HG02970 (cell line): ENCODE data around the gene TESK2.
"Not testable (repeated sequence)": the region's sequence is repeated elsewhere in the genome, so short reads cannot be mapped to it uniquely, and the experiment has no call there.

ENCODE experiments used
- ATAC-seq: cut with Tn5 transposase; IDR thresholded peaks from one replicate; pipeline ENCODE4 v1.9.1; 2021; ENCODE audit warnings: mild to moderate bottlenecking, moderate library complexity, moderate number of reproducible peaks; ENCODE audit not compliant: unreplicated experiment, low FRiP score

The TESK2 gene

DNA sequence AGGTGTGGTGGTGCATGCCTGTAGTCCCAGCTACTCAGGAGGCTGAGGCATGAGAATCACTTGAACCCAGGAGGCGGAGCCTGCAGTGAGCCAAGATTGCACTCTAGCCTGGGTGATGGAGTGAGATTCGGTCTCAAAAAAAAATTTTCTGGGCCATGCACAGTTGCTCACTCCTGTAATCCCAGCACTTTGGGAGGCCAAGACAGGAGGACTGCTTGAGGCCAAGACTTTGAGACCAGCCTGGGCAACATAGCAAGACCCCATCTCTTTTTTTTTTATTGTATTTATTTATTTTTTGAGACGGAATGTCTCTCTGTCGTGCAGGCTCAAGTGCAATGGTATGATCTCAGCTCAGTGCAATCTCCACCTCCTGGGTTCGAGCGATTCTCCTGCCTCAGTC is 16.8 kb downstream of the TESK2 start:
- ATAC-seq: not testable (repeated sequence)

DNA sequence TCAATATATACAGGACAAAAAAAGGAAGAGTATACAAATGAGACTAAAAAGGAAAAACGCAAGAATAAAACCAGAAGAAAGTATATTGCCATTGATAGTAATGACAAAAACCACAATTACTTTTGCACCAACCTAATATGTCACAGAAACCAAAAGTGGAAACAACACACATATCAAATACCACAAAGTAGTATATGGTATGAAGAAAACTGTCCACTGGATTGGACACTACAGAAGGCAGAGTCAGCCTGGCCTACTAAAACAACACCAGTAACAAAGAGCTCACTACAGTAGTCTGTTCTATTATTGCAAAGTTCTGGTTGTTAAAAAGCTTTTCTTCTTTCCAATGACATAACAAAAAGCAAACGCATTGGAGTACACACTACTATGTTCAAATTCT is 17.7 kb downstream of the TESK2 start:
- no peak for ATAC-seq

DNA sequence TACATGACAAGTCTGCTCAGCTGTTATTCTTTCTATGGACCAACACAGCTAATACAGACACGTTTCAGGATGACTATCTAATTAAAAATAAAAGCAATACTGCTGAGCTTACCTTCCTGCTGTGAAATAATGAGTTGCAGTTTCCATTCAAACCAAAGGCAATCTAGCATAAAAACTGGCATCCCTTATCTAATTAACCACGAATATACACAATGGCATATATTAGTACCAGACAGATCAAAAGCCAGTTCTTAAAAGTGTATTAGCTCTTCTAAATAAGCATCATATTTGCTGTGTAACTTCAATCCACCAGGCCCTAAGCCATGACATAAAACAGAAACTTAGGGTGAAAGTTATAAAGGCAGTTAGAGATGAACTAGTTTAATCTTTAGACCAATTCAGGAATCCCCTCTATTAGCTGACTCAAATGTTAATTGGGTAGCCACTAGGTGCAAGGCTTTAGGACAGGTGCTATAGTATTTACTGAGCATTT is 20.6 kb downstream of the TESK2 start:
- no peak for ATAC-seq

DNA sequence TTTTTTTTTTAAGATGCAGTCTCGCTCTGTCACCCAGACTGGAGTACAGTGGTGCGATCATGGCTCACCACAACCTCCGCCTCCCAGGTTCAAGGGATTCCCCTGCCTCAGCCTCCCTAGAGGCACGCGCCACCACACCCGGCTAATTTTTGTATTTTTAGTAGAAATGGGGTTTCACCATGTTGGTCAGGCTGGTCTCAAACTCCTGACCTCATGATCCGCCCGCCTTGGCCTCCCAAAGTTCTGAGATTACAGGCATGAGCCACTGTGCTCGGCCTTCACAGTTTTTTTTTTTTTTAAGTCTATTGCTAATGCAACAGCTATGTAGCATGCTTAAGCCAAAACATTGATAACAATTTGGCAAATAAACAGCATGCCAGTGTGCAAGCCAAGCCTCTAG is 23.6 kb downstream of the TESK2 start:
- ATAC-seq: not testable (repeated sequence)

DNA sequence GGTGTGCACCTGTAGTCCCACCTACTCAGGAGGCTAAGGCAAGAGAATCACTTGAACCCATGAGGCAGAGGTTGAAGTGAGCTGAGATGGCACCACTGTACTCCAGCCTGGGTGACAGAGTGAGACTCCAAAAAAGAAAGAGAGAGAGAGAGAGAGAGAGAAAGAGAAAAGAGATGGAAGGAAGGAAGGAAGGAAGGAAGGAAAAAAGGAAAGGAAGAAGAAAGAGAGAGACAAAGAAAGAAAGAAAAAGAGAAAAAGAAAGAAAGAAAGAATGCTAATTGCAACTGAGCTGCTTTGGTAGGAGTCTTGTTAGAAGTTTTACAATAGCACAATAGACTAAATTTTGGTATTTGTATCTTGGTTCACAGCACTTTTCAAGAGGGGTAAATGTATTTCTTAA is 25.7 kb downstream of the TESK2 start:
- no peak for ATAC-seq

DNA sequence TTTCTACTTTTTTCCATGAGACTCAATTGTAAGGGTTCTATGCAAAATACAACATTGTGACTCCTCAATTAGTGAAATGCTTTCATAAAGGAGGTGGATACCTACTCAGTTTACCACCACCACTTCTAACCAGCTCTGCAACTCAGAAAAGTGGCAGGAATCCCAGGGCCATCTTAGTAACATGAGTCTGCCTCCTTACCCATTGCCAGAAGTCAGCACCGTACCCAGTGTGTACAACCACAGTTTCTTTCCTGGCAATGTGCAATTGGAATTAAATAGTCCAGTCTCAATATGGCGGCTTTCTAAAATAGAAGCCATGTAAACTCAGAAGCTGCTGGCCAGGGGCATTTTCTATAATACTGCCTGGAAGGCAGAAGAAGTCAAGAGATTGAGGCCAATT is 32.1 kb downstream of the TESK2 start:
- no peak for ATAC-seq

DNA sequence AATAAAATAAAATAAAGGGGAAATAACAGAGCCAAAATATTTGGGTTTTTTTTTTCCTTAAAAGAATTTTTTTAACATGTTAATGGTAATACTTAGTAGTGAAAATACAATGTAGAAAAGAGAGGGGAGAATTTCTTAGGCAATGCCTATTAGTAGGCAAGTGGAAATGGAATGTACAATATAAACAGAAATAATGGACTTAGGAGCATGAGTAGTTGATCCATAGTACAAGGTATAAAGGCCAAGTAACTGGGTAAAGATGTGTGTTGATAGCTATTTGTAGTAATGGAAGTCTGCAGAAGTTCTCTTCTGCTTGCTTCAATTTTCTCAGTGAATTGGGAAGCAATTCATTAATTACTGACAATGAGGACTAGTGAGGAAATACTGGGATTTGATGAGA is 34.4 kb downstream of the TESK2 start:
- ATAC-seq: no peak

DNA sequence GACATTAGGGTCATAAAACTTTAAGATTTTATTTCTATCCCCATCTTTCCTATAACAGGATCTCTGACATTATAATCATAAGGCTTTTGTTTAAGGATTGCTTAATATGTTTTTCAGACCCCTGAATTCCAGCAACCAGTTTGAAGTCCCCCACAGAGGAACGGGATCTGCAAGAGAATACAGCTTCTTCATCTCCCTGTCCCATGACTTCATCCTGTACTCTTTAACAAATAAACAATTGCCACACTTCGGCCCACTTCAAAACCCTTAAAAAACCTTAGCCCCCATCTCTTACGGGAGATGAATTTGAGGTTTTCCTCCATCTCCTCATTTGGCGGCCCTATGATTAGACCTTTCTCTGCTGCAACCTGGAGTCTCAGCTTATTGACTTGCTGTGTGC is 35.8 kb downstream of the TESK2 start:
- no peak for ATAC-seq

DNA sequence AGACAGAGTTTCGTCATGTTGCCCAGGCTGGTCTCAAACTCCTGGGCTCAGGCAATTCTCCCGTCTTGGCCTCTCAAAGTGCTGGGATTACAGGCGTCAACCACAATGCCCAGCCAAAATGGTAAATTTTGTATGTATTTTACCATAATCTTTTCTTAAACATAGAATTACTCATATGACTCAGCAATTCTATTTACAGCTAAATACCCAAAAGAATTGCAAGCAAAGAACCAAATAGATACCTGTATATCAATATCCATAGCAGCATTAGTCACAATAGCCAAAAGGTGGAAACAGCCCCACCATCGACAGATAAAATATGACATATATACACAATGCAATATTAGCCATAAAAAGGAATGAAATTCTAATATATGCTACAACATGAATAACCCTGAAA is 36.5 kb downstream of the TESK2 start:
- no peak for ATAC-seq

DNA sequence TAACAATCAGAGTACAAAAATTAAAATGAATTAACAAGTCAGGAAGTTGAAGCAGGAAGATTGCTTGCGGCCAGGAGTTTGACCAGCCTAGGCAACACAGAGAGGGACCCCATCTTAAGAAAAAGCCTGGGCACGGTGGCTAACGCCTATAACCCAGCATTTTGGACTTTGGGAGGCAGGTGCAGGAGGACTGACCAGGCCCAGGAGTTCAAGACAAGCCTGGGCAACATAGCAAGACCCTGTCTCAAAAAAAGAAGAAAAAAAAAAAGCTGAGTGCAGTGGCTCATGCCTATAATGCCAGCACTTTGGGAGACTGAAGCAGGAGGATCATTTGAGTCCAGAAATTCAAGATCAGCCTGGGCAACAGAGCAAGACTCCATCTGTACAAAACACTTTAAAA is 38.5 kb downstream of the TESK2 start:
- ATAC-seq: no peak

DNA sequence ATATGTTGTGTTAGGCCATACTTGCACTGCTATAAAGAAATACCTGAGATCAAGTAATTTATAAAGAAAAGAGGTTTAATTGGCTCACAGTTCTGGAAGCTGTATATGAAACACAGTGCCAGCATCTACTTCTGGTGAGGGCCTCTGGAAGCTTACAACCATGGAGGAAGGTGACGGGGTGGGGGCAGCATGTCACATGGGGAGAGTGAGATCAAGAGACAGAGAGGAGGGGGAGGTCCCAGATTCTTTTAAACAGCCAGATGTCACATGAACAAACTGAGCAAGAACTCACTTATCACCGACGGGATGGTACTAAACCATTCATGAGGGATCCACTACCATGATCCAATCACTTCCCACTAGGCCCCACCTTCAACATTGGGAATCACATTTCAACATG is 42.6 kb downstream of the TESK2 start:
- ATAC-seq: no peak

DNA sequence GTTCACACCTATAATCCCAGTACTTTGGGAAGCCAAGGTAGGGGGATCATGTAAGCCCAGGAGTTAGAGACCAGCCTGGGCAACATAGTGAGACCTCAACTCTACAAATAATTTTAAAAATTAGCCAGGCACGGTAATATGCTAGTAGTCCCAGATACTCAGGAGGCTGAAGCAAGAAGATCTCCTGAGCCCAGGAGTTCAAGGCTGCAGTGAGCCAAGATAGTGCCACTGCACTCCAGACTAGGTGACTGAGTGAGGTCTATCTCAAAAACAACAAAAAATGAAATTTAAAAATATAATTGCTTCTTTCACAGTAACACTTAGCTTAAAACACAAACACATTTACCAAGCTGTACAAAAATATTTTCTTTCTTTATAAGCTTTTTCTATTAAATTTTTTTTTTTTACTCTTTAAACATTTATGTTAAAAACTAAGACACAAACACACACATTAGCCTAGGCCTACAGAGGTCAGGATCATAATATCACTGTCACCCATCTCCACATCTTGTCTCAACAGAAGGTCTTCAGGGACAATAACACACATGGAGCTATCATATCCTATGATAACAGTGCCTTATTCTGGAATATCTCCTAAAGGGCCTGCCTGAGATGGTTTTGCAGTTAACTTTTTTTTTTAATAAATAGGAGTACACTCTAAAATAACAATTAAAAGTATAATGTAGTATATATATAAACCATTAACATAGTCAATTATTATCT is 43.9 kb downstream of the TESK2 start:
- no peak for ATAC-seq

DNA sequence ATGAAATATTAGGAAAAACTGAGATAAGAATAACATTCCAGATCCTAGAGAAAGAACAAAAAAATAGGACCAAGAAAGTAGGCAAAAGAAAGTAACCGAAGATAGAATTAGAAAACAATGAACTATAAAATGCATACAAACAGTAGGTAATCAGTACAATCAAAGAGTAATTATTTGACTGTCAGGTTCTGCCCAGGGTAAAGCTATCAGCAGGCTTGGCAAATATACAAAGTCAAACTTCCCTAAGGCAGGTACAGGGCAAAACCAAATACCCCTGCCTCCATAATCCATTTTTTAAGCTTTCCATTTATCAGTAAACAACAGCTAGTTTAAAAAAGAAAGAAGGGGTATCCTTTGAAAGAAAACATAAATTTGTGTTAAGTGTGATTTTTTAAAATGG is 44.4 kb downstream of the TESK2 start:
- ATAC-seq: no peak

DNA sequence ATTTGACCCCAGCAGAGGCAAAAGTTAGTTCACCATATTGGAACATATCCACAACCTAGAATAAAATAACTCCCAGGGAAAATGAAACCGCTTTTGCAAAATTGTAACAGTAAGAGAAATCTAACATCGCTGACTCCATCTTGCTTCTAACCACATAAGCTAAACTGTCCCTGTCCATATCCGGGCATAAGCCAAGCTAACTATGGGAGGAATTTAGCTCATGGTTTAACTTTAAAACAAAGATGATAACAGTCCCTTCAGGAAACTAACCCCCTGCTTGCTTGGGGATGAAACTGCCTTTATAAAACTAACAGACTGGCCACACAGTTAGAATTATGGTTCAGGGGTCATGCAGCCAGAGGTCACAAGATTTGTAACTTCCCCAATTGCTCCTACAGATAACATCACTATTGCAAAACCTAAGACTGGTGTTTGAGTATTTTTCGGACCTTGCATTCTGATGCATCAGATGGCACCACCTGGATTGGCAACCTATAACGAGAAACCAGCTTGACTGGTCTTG is 46.3 kb downstream of the TESK2 start:
- no peak for ATAC-seq

DNA sequence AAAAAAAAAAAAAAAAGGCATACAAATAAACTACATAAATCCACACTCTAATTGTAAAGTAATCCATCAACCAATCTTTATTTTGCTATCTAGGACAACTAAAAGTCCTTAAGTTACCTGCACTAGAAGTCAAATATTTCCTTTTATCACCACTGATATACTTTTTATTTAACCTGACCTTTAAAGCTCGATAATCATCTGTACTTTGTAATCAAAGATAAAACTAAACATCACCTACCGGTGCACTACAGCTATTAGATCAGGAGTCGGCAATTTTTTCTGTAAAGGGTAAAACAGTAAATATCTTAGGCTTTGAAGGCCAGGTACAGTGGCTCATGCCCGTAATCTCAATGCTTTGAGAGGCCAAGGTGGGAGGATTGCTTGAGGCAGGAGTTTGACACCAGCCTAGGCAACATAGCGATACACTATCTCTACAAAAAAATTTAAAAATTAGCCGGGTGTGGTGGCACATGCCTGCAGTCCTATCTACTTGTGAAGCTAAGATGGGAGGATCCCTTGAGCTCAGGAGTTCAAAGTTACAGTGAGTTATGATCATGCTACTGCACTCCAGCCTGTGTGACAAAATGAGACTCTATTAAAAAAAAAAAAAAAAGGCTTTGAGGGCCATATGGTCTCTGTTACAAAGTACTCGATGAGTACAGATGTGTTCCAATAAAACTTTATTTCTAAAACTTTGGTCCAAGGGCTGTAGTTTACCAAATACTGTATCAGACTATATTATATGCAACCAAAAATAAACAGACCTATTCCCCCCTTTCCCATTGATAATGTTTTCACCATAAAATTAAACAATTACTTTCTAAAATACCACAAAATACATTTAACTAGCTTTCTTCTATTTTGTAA is 47.1 kb downstream of the TESK2 start:
- no peak for ATAC-seq

DNA sequence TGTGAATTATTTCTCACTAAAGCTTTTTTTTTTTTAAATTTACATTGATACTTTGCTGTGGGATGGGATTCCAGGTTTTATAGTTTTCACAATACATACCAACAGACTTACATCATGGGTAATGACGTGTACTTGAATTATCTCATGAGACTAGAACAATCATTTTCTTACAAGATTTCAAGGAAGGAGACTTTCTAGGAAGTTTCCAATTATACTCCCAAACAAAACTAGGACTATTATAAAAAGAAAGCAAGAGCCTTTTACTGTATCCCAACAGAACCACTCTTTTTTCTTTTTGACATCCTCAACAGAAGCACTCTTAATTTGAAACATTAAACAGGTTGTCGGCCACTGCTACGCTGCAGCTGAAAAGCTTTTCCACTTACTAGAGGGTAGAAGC is 48.7 kb downstream of the TESK2 start:
- no peak for ATAC-seq

DNA sequence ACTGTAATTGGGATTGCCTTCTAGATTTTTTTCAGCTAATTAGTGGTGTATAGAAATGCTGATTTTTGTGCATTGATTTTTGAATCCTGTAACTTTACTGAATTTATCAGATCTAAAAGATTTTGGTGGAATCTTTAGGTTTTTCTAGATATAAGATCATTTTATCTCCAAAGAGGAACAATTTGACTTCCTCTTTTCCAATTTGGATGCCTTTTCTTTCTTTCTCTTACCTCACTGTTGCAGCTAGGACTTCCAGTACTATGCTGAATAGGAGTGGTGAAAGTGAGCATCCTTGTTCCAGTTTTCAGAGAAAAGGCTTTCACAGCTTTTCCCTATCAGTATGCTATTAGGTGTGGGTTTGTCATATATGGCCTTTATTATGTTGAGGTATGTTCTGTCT is 53.6 kb downstream of the TESK2 start:
- ATAC-seq: no peak

DNA sequence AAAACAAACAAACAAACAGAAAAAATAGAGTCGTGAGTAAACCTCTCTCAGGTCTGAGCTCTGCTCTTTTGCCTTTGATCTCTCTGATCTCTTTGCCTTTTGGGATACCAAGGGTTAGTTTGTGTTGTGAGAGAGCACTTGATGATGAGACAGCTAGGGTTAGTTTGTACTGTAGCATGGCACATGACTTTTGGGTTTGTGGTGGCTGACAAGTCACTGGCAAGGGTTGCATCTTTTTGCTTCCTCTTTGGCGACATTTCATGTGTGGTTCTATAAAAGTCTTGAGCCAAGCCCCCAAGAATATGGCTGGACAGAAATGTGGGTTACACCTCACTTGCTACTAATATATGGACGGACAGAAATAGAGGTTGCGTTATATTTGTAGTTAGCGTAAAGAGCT is 60.5 kb downstream of the TESK2 start:
- no peak for ATAC-seq

DNA sequence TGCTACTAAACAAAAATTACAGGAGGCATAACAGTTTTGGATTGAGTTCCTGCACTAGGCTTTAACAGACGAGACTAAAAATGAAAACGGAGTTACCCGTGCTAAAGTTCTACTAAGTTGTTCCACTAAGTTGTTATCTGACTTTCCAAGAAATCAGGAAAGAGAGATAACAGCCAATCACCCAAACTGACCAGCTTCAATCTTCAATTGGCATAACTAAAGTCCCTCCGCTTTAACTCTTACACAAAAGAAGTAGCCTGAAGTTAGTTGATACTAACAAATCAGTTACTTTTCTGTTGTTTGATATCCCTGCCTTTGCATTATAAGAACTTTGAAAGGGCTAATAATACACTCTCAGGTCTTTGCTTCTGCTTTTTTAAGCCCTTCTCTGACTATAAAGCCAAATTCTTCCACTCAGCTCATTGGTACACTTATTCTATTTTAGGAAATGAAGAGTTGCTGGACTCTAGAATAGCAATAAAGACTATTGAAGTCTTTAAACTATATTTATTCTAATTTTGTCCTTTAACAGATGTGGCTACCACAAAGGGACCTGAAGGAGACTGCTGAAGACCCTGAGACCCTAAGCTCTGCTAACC is 61.3 kb downstream of the TESK2 start:
- ATAC-seq: no peak

DNA sequence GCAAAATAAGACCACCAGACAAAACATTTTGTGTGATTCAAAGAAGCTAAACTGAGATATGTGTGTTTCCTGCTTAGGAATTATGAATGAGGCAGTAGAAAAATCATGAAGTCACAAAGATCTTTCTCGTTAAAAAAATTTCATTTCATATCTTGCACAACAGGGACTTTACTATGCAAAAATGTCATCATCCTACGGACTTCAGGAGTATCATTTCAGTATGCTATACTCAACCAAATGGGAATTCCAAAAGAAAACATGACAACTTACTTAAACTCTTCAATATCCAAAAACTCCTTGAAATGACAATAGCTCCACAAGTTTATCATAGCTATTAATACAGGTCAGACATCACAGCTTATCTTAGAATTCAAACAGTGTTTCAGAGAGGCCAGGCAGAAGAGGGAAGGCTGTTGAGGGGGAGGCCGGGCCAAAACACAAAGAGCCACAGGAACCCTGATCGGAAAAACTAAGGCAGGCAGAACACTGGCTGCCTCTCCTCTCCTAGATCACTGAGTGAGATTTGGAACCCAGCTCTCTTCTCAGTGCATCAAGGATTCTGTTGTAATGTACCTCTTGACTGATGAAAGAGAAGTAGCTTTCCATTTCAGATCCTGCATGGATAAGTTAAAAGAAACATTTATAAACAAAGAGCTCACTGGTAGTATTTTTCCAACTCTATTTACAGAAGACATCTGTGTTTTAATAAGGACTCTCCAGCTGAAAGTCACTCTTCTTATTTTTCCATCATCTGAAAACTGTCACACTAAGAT is 66.9 kb downstream of the TESK2 start:
- ATAC-seq: no peak
